Fibroblast of skin of back (primary cell): Measurements from ENCODE around the gene SASH3. TPM values are rescaled to one million over a fixed set of nuclear protein-coding genes. Genes with fewer than 3 reads are reported as not detected.
"Not testable (repeated sequence)": the region's sequence is repeated elsewhere in the genome, so short reads cannot be mapped to it uniquely, and the experiment has no call there.

Source experiments
- DNase-seq: peaks from one replicate; pipeline ENCODE4 v3.0.0-alpha.2; 2013
- polyA plus RNA-seq, 2 experiments: library from polyadenylated mRNA; unstranded; fragments of 120-200 nt; gene quantifications; one replicate each; pipeline ENCODE4 v1.2.1, GENCODE V29; 2013; ENCODE audit not compliant: insufficient read length in 2 of 2

SASH3 gene
- polyA plus RNA-seq (2013, experiment 1 of 2; ENCODE audit: insufficient read length): not detected
- not detected for polyA plus RNA-seq (2013, experiment 2 of 2; ENCODE audit: insufficient read length)

DNA sequence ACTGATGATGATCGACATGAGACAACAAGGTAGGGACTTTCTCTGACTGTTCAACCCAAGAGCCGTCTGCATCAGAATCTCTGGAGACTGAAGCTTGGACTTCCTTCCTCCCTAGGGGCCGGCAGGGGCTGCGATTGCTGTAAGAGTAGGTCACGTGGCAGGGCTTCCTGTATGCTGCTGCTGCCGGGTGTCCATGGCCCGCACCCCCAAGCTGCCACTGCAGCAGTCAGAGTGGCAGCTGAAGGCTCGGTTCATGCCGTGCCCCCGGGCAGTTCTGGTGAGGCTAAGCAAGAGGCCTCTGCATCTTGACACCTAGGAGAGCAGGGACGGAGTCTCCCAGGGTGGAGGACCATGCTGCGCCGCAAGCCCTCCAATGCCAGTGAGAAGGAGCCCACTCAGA lies at the start of gene SASH3:
Gene SASH3, plus strand, starts transcription at position 203 of the 400 bp plus-strand sequence. Its CDS starts 149 bp downstream, at position 352.
- DNase-seq: no peak

DNA sequence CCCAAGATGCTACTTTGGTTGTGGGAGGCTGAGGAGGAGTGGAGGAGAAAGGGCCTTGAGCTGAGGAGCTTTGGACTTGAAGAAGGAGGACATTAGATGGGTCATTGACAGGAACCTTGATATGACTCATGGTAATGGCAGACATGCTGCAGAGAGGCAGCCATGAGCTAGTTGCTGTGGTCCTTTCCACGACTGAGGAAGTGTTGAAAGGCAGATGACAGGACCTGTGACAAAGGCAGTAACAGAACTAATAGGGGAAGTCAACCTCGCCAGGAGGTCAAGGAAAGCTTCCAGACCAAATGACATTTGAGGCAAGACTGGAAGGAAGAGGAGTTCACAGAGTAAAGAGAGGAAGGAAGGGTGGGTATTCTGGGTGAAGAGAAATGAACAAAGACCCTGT lies 48.5 kb upstream of the SASH3 start:
- DNase-seq: no peak

DNA sequence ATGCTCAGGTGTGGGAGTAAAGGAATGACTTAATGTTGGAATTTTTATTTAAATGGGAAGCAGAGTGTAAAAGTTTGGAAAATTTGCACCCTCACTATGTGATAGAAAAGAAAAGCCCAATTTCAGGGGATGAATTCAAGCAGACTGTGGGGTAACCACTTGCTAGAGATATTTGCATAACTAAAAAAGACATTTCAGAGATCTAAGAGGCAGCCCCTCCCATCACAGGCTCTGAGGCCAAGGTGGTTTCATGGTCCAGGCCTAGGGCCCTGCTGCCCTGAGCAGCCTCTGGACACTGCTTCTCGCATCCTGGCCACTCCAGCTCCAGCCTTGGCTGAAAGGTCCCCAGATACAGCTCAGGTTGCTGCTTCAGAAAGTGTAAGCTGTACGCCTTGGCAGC lies 46.9 kb upstream of the SASH3 start:
- no peak for DNase-seq

DNA sequence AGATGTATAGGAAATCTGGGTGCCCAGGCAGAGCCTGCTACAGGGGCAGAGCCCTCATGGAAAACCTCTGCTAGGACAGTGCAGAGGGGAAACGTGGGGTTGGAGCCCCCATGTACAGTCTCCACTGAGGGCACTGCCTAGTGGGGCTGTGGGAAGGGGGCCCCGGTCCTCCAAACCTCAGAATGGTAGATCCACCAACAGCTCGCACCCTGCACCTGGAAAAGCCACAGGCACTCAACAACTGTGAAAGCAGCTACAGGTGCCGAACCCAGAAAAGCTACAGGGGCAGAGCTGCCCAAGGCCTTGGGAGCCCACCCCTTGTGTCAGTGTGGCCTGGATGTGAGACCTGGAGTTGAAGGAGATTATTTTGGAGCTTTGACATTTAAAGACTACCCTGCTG lies 46.4 kb upstream of the SASH3 start:
- no peak for DNase-seq

DNA sequence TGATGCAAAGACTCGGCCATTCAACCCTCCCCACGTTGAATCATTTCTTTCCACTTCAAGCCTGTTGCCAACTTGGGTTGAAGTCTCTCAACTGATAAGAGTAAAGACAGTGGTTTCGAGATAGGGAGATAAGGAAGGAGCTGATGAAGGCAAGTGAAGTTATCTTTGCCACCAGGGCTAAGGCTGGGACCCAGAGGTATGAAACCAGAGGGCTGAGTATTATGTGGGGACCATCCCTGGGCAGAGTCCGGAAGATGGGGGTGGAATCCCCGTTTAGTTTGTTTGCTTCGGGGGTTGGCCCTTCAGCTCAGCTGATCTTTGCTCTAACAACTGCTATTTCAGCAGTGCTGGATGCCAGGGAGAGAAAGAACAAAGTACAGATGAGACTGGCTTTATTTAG lies 43.3 kb upstream of the SASH3 start:
- DNase-seq: no peak

DNA sequence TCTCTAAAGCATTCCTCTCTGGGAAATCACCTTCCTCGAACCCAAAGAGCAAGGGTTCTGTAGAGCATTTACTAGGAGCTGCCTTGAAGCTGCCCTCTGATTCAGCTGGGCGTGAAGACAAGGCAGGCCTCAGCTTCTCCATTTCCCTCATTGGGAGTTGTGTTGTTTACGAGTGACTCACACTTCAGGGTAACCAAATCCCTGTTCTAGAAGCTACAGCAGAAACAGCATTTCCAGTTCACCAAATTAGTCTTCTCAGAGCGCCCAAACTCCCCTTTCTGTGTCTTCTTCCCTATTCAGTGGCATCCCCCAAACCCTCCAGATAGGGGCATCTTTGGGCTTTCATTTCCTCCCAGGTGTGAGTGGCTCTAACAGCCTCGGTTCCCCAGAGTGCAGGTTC lies 41.8 kb upstream of the SASH3 start:
- peak; percentile 42 for DNase-seq

DNA sequence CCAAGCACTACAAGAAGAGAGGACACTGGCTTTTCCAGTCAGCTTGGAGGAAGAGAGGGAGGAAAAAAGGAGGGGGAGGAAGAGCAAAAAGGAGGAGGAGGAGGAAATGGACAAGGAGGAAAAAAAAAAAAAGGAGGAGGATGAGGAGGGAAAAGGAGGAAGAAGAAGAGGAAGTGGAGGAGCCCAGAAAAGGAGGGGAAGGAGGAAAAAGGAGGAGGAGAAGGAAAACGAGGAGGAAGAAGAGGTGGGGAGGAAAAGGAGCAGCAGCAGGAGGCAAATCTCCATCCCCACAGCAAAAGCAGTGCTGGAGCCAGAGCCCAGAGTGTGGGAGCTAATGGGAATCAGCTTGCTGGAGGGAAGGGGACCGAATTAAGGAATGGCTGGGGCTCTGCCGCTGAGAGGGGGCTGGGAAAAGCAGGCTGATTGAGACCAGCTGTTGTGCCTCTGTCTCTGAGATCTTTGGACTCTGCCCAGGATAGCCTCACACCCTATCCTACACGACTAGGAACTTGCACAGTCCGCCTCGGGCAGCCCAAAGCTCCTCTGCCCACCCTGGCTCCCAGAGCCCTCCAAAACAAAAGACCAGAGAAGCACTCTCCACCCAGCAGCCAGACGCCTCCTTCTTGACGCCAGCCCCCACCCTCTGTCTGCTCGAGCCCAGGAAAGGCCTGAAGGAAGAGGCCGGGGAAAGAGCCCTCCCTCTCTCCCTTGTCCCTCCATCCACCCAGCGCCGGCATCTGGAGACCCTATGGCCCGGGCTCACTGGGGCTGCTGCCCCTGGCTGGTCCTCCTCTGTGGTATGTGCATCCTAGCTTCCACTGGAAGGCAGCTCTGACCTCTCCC lies 41.1 kb upstream of the SASH3 start, which contains the start of gene XPNPEP2:
Gene XPNPEP2, plus strand, starts transcription at position 514 of the 843 bp plus-strand sequence. Its CDS starts 235 bp downstream, at position 749.
- DNase-seq: peak; percentile 32

DNA sequence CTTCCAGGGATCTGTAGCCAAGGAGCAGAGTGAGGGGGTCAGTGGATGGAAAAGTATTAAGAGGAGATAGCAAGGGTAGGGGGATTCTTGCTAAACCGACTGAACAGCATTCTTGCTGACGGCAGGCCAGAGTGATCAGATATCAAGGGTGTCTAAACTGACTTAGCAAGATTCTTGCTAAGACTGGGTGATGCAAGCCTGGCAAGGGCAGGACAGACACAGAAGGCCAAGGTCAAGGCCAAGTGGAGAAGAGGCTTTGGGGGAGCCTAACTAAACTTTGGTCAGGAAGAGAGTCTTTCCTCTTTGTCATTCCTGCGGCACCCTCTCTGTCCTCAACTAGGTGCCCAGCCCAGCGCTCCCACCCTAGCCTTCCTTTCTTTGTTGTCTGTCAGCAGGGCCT lies 40.2 kb upstream of the SASH3 start:
- DNase-seq: no peak

DNA sequence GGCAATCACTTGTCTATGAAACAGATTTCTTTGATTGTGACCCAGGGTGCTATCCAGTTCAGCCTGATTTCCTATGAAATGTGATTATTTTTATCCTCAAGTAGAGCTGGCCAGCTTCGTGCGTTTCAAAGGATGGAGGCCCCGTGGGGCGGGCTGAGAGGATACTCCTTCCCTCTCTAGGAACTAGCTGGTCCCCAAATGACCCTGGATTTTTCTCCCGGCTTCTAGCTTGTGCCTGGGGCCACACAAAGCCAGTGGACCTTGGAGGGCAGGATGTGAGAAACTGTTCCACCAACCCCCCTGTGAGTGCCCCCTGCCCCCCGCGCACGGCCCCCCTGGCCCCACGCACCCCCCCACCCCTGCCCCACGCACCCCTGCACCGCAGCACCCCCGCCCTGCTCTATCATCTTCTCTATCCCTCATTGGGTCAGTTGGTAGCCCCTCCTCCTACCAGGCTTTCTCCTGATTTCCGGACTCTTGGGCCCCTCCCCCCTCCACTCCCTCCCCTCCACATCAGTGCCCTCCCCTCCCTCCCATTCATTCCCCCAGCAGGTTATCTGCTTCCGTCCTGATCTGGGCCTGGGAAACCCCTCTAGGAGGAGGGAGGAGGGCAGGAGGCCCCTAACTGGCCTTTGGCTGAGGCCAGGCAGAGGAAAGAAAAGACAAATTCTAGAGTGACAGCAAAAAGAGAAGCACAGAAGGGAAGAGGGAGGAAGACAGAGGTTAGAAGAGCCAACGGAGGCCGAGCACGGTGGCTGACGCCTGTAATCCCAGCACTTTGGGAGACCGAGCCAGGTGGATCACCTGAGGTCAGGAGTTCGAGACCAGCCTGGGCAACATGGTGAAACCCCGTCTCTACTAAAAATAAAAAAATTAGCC lies 37.6 kb upstream of the SASH3 start:
- no peak for DNase-seq

DNA sequence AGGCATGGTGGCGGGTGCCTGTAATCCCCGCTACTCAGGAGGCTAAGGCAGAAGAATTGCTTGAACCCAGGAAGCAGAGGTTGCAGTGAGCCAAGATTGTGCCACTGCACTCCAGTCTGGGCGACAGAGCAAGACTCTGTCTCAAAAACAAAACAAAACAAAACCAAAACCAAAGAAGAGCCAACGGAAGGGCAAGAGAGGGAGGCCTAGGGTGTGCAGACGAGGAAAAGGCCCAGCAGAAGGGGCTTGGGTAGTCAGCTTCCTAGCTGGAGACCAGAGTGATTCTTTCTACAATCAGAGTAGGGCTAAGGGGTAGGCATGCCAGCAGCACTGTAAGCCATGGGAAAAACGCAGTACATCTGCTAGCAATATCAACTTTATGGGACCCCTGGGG lies 37.0 kb upstream of the SASH3 start:
- not testable (repeated sequence) for DNase-seq

DNA sequence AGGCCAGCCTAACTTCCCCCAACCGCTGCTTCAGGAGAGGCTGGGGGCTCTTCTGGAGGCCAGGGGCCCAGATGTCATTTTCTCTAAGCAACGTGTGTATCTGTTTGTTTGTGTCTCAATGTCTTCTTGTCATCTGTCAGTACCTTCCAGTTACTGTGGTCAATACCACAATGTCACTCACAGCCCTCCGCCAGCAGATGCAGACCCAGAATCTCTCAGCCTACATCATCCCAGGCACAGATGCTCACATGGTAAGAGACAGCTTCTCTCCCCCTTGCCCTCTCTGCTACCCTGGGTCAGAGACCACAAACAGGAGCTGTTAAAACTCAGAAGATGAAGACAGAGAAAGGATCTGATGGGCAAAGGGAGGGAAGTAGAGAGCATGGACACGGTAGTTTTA lies 35.9 kb upstream of the SASH3 start:
- DNase-seq: no peak

DNA sequence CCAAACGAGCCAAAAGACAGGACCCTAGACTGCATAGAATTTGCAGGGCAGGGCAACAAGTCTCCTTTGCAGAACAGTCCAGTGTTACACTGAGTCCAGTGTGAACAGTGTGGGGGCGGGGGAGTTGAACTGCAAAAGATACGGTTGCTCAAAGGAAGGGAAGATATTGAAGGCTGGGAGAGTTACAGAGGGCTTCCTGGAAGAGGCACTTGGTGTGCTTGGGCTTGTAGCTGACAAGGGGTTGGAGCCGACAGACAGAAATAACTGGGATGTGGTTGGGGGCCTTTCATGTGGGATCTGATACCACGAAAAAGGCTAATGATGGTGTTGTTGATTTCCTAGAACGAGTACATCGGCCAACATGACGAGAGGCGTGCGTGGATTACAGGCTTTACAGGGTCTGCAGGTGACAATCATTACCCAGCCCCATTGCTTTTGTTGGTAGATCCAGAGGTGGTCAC lies 34.9 kb upstream of the SASH3 start:
- DNase-seq: no peak

DNA sequence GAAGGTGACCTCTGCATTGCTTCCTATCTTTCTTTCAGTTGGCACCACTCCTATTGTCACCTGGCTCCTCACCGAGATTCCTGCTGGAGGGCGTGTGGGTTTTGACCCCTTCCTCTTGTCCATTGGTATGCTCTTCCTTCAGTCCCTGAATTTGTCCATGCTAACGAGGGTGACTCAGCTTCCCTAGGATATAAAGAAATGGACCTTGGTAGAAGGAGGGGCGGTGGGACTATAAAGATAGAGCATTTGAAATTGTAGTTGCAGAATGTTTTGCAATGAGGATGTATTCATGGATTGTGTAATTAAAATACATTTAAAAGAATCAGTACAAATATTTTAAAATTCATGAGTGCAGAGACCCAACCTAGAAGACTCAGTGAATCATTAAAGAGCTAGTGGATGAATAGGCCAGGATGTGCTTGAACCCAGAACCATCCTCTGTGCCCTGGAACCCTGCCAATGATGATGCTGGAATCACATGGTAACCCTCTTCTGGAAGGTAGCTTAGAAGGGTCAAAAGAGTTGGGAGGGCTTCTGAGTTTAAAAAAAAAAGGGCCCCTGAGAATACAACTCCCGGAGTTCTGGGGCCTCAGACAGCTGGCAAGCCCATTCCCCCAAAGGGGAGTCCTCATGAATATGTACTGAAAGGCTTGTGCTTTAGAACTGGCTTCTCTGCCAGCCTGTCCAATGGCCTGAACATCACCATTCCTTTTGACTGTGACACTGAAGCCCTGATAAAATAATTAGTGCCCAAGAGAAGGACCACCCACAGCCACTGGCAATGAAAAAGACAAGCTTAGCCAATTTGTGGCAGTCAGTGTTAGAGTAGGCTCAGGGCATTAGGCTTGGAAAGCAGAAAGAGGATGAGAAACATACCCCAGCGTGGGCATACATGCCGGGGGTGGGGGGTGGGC lies 32.9 kb upstream of the SASH3 start:
- no peak for DNase-seq

DNA sequence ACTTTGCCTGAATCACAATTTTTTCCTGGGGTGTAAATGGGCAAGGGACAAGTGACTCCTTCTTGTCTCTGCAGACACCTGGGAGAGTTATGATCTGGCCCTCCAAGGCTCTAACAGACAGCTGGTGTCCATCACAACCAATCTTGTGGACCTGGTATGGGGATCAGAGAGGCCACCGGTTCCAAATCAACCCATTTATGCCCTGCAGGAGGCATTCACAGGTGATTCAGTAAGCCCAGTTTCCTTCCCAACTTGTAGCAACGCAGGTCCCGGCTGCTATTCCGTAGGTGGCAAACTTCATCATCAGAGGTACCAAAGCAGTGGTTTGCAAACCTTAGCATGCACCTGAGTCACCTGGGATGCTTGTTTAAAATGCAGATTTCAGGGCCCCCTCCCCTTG lies 32.2 kb upstream of the SASH3 start:
- no peak for DNase-seq

DNA sequence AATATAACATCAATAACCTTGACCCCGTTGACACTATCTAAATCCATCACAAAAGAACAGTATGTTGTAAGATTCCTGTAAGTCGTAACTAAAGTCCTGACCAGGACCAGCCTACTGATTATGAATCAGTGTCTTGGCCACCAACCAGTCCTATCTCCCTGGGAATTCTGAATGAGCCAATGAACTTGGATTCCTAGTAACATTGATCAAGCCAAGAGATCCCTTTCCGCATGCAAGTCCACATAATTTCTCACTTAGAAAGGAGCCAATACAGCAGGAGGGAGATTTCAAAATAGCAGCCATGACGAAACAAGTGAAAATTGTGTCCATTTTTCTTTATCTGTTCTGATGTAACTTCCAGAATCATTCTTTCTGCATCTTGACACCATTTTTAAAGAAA lies 31.4 kb upstream of the SASH3 start:
- DNase-seq: peak; percentile 5

DNA sequence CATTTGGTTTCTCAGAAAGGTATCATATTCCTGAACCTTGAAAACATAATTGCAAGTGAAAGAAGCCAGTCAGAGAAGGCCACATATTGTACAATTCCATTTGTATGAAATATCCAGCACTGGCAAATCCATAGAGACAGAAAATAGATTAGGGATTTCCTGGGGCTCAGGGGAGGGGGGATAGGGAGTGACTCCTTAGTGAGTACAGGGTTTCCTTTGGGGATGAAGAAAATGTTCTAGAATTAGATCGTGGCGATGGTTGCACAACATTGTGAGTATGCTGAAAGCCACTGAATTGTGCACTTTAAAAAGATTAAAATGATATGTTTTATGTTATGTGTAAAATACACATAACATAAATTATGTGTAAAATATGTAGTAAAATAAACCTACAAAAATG lies 30.7 kb upstream of the SASH3 start:
- DNase-seq: no peak

DNA sequence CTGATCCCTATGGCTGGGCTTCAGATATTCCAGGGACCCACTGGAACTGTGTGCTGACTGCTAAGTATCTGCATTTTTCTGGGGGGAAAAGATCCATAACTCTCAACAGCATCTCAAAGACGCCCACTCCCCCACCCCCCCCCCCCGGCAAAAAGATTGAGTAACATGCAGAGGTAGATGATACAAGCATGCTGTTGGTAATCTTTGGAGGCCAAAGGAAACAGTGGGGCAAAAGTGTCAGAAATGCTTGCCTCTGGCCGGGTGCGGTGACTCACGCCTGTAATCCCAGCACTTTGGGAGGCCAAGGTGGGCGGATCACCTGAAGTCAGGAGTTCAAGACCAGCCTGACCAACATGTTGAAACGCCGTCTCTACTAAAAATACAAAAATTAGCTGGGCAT lies 28.8 kb upstream of the SASH3 start:
- DNase-seq: no peak

DNA sequence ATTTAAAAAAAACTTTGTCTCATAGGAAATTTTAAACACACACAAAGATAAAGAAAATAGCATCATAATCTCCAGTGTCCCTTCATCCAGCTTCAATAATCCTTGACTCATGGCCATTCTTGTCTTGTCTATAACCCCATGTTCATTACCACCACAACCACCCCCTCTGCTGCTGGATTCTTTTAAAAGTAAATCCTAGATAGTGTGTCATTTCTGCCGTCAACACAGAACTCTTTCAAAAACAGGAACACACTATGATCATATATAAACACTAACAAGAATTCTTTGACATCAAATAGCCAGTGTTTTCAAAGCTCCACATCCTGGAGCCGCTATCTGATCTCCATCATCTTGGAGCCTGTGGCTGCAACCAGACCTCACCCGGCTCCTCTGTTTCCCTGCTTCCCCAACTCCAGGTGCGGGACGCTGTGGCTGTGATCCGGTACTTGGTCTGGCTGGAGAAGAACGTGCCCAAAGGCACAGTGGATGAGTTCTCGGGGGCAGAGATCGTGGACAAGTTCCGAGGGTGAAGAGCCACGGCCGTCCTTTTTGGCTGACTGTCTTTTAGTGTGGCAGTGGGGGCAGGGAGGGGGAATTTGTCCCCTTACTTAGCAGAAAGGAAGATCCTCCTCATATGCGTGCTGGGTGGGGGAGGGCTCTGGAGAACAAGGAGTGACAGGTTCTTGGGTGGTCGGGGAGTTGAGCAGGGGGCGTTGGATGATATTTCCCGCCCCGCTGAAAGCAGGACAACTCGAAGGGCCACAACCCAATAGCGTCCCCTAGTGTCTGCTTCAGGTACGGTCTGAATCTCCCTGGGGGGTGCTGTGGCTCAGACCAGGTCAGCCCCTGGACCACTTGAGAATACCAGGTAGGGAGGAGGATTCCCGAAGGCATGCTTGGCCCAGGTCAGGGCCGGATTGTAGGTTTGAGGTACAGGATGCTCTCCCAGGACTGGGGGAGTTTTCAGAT lies 25.4 kb upstream of the SASH3 start:
- DNase-seq: no peak

DNA sequence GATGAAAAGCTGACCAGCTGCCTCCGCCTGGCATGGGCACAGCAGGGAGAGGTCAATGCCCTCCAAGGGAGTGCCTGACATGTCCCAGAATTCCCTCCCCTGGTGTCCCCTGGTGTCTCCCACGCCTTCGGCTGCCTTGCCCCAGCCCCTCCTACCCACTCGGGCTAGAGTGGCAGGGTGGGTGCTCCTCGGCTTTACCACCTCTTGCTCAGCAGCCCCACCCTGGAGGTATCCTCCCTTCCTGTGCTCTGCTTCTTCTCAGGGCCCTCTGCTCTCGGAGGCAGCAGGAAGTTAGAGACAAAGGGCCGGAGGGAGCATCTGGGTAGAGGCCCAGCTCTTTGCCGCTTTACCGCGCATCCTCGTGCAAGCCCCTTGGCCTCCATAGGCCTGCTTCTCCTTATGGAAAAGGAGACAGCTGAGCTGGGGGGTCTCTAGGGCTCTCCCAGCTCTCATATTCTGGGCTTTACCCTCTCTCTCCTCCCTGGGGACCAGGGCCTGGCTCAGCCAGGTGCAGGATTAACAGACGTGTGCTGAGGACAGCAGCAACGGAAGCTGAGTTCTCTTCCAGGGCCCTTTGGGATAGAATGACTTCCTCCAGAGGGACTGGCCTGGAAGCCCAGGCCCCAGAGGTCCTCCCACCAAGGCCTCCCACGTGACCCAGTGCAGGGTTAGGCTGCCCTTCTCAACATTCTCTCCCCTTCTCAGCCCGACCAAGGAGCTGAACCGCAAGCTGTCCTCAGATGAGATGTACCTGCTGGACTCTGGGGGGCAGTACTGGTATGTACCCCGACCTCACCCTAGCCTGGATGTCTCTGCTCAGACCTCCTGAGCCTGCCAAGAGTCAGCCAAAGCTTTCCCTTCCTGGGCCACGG lies 23.7 kb upstream of the SASH3 start:
- DNase-seq: no peak

DNA sequence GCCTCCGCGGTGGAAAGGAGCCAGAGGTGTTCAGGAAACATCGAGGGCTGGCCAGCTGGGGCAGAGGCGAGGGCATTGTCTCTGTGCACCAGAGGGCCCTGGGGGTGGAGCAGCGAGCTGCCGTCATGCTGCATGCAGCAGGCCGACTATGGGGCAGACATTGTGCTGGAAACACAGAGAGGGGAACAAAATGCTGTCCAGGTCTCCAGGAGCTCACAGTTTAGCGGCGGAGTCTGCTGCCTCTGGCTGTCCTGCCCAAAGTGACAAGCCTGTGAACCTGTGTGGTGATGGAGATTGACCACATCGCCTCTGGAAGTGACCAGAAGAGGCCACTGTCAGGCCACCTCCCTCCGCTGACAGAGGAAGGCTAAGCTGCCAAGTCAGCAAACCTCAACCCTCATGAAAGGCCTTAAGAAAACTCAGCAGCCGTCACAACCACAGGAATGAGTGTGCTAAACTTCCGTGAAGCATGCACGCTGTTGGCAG lies 20.1 kb upstream of the SASH3 start:
- DNase-seq: peak; percentile 70
